Liver (tissue), 3 donors: ENCODE results near the gene LLGL2.

Source experiments
- GABPA ChIP-seq, 2 donors: IDR thresholded peaks in 1 of 2; conservative IDR thresholded peaks in 1 of 2; 2 replicates each; pipeline ENCODE4 v1.6.1; 2016; ENCODE audit warnings: antibody characterized with exemption in 2 of 2, mild to moderate bottlenecking in 1 of 2, moderate library complexity in 1 of 2
- JUND ChIP-seq, 2 donors: IDR thresholded peaks; 2 replicates each; pipeline ENCODE4 v1.6.1; 2016; ENCODE audit warnings: antibody characterized with exemption in 2 of 2
- RAD21 ChIP-seq, 2 donors: IDR thresholded peaks; 2 replicates each; pipeline ENCODE4 v1.6.1; 2016; ENCODE audit warnings: antibody characterized with exemption in 2 of 2, mild to moderate bottlenecking in 2 of 2
- TAF1 ChIP-seq: conservative IDR thresholded peaks from 2 replicates; pipeline ENCODE4 v1.6.1; 2016; ENCODE audit warnings: antibody characterized with exemption, mild to moderate bottlenecking
- TF ChIP-seq, protein P1 (sequence below): IDR thresholded peaks from 2 replicates; pipeline ENCODE4 v1.6.1; 2016; ENCODE audit warnings: antibody characterized with exemption
- TF ChIP-seq, protein P2 (sequence below): fragments of 150-350 bp; IDR thresholded peaks from 2 replicates; pipeline ENCODE4 v1.5.1; 2017; ENCODE audit warnings: improper control_type of control experiment, low read depth, low read length; ENCODE audit not compliant: missing input control
- TF ChIP-seq, protein P3 (sequence below): IDR thresholded peaks from 2 replicates; pipeline ENCODE4 v1.6.1; 2016; ENCODE audit warnings: antibody characterized with exemption, mild to moderate bottlenecking
- donor health status: healthy.
- donor health status: healthy.

DNA sequence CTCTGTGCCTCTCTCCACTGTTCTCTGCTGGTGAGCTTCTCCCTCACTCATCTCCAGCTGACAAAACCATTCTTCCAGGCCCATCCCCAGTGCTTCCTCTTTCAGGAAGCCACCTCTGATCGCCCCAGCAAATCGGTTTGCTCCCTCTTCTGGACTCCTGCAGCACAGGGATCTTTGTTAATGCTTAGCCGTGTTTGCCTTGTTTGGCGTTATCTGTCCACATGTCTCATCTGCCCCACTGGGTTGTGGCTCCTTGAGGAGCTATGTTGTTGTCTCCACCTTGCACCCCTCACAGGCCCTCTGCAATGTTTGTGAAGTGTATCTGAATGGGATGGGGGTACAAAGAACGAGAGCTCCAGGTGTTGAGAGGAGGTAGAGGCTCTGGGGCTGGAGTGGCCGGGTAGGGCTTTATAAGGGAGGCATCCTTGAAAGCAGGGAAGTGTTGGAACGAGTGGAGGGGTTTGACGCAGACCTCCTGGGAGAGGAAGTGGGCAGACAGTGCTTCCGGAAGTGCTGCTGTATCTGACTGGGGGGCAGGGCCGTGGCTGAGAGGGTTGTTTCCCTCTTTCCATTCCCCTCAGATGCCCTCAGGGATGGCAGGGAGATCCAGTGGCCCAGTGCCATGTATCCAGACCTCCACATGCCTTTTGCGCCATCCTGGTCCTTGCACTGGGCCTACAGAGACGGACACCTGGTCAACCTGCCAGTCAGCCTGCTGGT lies 38.0 kb upstream of the LLGL2 start:
- TF ChIP-seq, protein P1, sequence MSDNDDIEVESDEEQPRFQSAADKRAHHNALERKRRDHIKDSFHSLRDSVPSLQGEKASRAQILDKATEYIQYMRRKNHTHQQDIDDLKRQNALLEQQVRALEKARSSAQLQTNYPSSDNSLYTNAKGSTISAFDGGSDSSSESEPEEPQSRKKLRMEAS, result no peak
- TF ChIP-seq, protein P2, sequence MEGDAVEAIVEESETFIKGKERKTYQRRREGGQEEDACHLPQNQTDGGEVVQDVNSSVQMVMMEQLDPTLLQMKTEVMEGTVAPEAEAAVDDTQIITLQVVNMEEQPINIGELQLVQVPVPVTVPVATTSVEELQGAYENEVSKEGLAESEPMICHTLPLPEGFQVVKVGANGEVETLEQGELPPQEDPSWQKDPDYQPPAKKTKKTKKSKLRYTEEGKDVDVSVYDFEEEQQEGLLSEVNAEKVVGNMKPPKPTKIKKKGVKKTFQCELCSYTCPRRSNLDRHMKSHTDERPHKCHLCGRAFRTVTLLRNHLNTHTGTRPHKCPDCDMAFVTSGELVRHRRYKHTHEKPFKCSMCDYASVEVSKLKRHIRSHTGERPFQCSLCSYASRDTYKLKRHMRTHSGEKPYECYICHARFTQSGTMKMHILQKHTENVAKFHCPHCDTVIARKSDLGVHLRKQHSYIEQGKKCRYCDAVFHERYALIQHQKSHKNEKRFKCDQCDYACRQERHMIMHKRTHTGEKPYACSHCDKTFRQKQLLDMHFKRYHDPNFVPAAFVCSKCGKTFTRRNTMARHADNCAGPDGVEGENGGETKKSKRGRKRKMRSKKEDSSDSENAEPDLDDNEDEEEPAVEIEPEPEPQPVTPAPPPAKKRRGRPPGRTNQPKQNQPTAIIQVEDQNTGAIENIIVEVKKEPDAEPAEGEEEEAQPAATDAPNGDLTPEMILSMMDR, result no peak
- TF ChIP-seq GABPA (IDR thresholded peaks at IDR 0.05 in 1 of 2, conservative IDR thresholded peaks at IDR 0.05 in 1 of 2) (peak in 1 of 2 donors; percentile 57), JUND (IDR thresholded peaks at IDR 0.05) (no peak), RAD21 (IDR thresholded peaks at IDR 0.05) (peak in 1 of 2 donors; percentile 43), TAF1 (no peak)
- TF ChIP-seq, protein P3, sequence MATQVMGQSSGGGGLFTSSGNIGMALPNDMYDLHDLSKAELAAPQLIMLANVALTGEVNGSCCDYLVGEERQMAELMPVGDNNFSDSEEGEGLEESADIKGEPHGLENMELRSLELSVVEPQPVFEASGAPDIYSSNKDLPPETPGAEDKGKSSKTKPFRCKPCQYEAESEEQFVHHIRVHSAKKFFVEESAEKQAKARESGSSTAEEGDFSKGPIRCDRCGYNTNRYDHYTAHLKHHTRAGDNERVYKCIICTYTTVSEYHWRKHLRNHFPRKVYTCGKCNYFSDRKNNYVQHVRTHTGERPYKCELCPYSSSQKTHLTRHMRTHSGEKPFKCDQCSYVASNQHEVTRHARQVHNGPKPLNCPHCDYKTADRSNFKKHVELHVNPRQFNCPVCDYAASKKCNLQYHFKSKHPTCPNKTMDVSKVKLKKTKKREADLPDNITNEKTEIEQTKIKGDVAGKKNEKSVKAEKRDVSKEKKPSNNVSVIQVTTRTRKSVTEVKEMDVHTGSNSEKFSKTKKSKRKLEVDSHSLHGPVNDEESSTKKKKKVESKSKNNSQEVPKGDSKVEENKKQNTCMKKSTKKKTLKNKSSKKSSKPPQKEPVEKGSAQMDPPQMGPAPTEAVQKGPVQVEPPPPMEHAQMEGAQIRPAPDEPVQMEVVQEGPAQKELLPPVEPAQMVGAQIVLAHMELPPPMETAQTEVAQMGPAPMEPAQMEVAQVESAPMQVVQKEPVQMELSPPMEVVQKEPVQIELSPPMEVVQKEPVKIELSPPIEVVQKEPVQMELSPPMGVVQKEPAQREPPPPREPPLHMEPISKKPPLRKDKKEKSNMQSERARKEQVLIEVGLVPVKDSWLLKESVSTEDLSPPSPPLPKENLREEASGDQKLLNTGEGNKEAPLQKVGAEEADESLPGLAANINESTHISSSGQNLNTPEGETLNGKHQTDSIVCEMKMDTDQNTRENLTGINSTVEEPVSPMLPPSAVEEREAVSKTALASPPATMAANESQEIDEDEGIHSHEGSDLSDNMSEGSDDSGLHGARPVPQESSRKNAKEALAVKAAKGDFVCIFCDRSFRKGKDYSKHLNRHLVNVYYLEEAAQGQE, result no peak
